ENCODE data around the gene PRKCH. TPM values are rescaled to one million over a fixed set of nuclear protein-coding genes. Genes with fewer than 3 reads are reported as not detected.
A peak's percentile ranks its signal among the peaks of the same experiment; 100 is the strongest.

The PRKCH gene
- total RNA-seq, 1 donor from 2014 or later, result 282 TPM

GRCh38 chr14:61486930-61487495 is 165.6 kb downstream of the PRKCH start:
- DNase-seq (ENCODE audit: low read depth, low spot score), result no peak

DNA sequence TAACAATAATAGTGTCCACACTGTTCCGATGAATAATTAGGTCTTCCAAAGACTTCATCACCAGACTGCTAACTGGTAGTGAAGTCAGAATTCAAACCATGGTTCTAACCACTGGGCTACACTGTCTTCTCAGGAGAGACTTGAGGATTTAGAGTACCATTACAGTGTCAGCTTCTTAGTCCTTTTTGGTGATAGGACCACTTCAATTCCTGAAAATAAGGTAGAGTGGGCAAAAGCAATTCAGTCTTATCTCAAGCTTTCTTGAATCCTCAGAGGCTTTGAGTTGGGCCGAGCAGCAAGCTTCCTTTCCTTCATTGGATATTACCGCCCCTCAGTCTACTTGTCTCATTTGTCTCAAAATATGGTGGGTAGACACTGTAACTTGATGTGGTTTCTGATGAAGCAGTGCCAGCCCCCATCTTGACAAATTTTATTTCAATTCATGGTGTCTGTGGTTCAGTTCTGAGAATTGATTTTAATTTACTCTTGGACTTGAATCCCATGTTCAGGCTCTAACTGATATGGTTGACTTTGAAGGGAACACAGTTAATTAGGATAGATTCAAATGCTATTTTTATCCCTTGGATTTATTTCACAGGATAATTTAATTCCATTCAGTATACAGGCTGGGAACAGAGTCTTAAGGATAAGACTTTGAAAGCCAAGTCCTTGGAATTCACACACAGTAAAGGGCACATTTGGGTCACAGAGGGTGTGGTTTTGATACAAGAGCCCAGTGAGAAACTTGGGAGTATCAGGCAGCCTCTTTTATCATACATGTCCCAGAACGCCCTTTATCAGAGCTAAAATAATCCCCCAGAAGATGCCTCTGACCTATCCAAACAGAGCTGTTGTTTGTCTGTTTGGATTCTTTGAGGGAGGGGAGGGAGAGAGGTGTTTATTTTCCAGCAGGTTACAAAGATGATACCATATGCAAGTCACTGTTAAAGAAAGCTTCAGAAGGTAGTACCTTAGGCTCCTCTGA is 167.3 kb downstream of the PRKCH start:
- no peak for DNase-seq (ENCODE audit: low read depth, low spot score)

DNA sequence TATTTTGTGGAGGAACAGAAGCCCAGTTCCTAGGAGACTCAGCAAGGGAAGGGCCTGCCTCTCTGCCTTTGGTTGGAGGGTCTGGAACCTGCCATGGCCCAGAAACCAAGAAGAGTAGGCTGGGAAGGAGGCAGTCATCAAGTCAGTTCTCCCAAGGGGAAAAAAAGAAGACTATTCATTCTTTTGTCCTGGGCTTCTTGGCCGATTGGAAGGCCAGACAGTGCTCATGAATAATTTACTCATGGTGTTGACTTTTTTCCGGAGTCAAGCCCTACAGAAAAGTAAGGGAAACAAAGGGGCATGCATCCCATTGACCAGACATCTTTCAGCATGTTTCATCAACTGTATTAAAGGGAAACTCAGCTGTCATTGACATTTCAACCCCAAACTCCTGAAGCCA is 168.1 kb downstream of the PRKCH start:
- DNase-seq (ENCODE audit: low read depth, low spot score), result no peak

- no peak for DNase-seq (ENCODE audit: low read depth, low spot score)
Observed at GRCh38 chr14:61489932-61490331, 168.6 kb downstream of the PRKCH start.

- DNase-seq (ENCODE audit: low read depth, low spot score), result no peak
Observed at GRCh38 chr14:61491224-61491623, 169.8 kb downstream of the PRKCH start.

- no peak for DNase-seq (ENCODE audit: low read depth, low spot score)
Observed at GRCh38 chr14:61491876-61492434, 170.6 kb downstream of the PRKCH start.

DNA sequence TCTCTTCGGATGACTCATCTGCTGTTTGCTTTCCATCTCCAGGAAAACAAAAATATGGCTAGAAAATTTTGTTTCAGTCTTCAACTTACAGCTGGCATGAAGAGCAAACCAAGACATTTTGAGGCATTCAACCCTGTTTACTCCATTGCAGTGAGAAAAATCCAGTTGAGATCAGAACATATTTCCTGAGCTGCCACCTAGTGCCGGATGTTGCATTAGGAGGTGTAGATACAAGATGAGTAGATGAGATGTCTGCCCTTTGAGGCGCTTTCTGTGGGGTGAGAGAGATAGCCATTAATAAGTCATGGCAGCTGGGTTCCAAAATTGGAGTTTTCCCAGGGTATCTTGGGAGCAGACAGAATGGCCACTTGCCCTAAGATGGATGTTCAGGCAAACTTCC is 171.1 kb downstream of the PRKCH start:
- DNase-seq (ENCODE audit: low read depth, low spot score), result no peak

DNA sequence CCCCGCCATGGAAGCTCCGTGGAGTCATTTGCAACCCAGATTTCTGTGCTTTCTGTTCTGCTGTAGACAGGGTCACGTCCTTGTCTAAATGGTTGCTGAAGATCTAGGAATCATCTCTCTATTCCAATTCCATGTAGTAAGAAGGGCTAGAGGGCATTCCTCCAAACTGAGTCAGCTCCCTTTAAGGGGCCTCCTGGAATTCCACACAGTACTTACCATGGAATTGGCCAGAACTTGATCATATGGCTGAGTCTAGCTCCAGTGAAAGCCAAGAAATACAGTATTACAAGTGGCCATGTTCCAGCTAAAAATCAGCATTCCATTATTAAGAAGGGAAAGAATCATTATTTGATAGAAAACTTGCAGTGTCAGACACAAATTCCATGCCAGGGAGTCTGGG is 171.9 kb downstream of the PRKCH start:
- DNase-seq (ENCODE audit: low read depth, low spot score), result no peak

GRCh38 chr14:61494018-61494417 is 172.6 kb downstream of the PRKCH start:
- DNase-seq (ENCODE audit: low read depth, low spot score), result no peak

GRCh38 chr14:61495809-61496208 is 174.4 kb downstream of the PRKCH start:
- no peak for DNase-seq (ENCODE audit: low read depth, low spot score)

DNA sequence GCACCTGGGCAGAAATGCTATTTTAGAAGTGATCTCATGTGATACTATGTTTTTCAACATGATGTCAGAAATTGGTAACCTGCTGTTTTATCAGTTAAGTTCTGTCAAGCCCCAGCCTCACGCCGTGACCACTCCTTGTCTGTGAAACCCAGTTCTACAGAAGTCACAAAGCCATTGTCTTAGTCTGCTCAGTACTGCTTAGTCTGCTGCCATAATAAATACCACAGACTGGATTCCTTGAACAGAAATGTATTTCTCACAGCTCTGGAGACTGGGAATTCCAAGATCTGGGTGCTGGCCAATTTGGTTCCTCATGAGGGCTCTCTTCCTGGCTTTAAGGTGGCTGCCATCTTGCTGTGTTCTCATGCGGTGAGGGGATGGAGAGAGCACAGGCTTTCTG is 176.9 kb downstream of the PRKCH start:
- DNase-seq (ENCODE audit: low read depth, low spot score), result peak; percentile 19

DNA sequence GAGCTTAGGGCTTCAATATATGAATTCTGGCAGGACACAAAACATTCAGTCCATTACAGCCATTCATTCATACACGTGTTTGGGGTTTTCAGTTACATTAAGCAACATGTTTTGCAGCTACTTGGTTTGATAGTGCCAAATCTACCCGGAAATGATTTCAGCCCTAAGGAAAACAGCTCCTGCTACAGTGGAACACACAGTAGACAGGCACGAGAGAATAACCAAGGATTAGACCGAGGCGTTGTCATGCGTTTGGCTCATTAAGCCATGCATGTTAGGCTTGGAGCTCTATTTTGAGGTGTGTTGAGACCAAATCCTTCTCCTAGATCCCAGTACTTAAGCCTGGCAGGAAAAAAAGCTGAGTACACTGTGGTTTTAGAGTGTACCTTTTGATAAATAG is 177.4 kb downstream of the PRKCH start:
- peak; percentile 71 for DNase-seq (ENCODE audit: low read depth, low spot score)

GRCh38 chr14:61499991-61500390 is 178.6 kb downstream of the PRKCH start:
- DNase-seq (ENCODE audit: low read depth, low spot score), result no peak

GRCh38 chr14:61501714-61502458 is 180.5 kb downstream of the PRKCH start:
- no peak for DNase-seq (ENCODE audit: low read depth, low spot score)

GRCh38 chr14:61502459-61503093 is 181.2 kb downstream of the PRKCH start:
- no peak for DNase-seq (ENCODE audit: low read depth, low spot score)

DNA sequence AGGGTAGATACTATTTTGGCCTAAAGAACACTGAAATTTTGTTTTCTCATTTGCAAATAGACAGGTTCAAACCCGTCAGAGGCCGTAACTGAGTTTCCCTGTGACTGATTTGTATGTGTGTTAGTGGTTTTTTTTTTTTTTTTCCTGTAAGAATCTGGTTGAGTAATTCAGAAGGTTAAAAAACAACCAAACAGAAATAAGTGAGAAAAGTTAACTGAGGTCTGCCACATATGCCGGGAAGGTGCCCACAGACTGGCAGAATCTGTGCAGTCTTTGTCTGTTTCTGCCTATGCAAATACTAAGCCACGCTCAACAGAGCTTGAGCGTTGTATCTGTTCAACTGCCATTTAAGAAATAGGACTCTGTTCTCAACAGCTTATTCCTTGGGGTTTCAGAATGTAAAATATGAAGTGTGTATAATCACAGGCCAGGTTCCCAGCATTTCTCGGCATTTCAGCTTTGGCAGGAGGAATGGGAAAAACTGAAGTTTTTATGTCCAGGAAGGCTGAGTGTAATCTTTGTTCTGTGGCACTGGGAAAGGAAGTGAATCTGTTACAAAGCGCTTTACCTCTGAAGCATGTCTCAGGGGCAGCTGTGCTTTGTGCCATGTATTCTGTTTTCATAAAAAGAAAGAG is 181.9 kb downstream of the PRKCH start:
- DNase-seq (ENCODE audit: low read depth, low spot score), result no peak

- DNase-seq (ENCODE audit: low read depth, low spot score), result no peak
Observed at GRCh38 chr14:61504901-61505300, 183.5 kb downstream of the PRKCH start.

DNA sequence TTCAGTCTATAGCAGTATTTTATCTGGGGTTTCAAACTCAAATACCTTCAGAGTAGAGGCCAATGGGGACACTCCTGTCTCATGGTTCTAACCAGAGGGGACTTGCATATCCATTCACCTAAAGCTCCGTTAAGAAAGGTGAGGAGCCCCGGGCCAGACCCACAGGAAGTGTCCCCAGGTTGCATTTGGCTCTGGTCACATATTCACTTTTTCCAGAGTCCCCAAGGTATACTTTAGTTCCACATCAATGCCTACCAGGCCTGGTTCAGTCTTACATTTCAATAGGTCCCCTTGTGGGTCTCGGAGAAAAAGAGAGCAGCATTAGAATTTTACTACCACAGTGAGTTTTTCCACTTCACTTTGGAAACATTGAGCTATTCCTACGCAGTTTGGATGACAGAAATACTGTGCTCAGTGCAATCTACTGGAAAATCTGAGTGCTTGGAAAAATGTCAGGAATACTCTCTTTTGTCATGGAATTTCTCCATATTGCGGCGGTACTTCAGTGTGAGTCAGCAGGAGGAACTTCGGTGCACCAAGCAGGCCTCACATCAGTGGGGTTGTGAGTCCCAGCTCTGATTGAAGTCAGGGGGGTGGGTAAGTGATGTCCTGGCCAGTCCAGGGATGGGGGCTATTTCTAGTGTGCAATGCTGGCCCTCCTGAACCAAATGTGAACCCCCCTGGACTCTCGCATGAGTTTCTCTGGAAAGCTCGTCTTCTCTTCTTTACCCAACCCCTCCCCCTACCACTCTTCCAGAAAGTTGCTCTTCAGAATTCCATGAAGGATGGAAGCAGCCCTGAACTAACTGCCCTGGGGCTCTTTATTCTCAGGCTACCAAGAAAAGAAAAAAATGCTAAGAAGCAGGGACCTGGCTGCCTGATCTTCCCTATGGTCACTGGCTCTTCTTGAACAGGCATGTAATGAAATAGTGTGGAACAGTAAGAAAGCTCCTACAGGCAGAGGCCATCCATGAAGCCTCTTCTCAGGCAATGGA is 184.7 kb downstream of the PRKCH start:
- no peak for DNase-seq (ENCODE audit: low read depth, low spot score)

- no peak for DNase-seq (ENCODE audit: low read depth, low spot score)
Observed at GRCh38 chr14:61508526-61508925, 187.1 kb downstream of the PRKCH start.
